Smooth muscle cell (in vitro differentiated cells): ENCODE measurements around the gene SMARCB1. TPM values are rescaled to one million over a fixed set of nuclear protein-coding genes. Genes with fewer than 3 reads are reported as not detected.

ENCODE experiments used
- DNase-seq: peaks from one replicate; lab custom pipeline; 2025; ENCODE audit not compliant: unreplicated experiment; lab: John Stamatoyannopoulos, UW
- H2AFZ ChIP-seq: fragments of 200-600 bp; sonication (generic); 2 replicates; pipeline ENCODE4 v1.6.0; 2016; ENCODE audit warnings: antibody characterized with exemption, low read depth, mild to moderate bottlenecking
- H3F3A ChIP-seq: fragments of 200-600 bp; sonication (generic); 2 replicates; pipeline ENCODE4 v1.6.0; 2017; ENCODE audit warnings: antibody characterized with exemption, low read depth
- H3K27ac ChIP-seq: fragments of 200-600 bp; sonication (generic); 2 replicates; pipeline ENCODE4 v1.5.1; 2016; ENCODE audit warnings: low read depth, mild to moderate bottlenecking
- H3K27me3 ChIP-seq: fragments of 200-600 bp; sonication (generic); 2 replicates; pipeline ENCODE4 v1.6.1; 2016; ENCODE audit warnings: low read depth, mild to moderate bottlenecking
- H3K36me3 ChIP-seq: fragments of 200-600 bp; sonication (generic); 2 replicates; pipeline ENCODE4 v1.5.1; 2016; ENCODE audit warnings: low read depth
- H3K4me1 ChIP-seq: fragments of 200-600 bp; sonication (generic); 2 replicates; pipeline ENCODE4 v1.5.1; 2016; ENCODE audit warnings: low read depth
- H3K4me2 ChIP-seq: fragments of 200-600 bp; sonication (generic); 2 replicates; pipeline ENCODE4 v1.6.0; 2016; ENCODE audit warnings: mild to moderate bottlenecking
- H3K4me3 ChIP-seq: fragments of 200-600 bp; sonication (generic); 2 replicates; pipeline ENCODE4 v1.5.1; 2016; ENCODE audit warnings: mild to moderate bottlenecking
- H3K79me2 ChIP-seq: fragments of 200-600 bp; sonication (generic); 2 replicates; pipeline ENCODE4 v1.6.0; 2016; ENCODE audit warnings: low read depth, mild to moderate bottlenecking
- H3K9ac ChIP-seq: fragments of 200-600 bp; sonication (generic); 2 replicates; pipeline ENCODE4 v1.6.0; 2016; ENCODE audit warnings: low read depth
- H3K9me3 ChIP-seq: fragments of 200-600 bp; sonication (generic); replicated peaks from 2 replicates; pipeline ENCODE4 v1.5.1; 2016; ENCODE audit warnings: low read depth
- H4K20me1 ChIP-seq: fragments of 200-600 bp; sonication (generic); 2 replicates; pipeline ENCODE4 v1.6.0; 2016; ENCODE audit warnings: low read depth
- WGBS: methylation state at CpG from one replicate; pipeline ENCODE4 v1.1.7; 2016; ENCODE audit warnings: low lambda C conversion rate; 5-methylcytosine and 5-hydroxymethylcytosine counted together
- polyA plus RNA-seq: library from polyadenylated mRNA; unstranded; fragments of >200 nt; fragmentation: Nextera tagmentation; extraction: Ambion mirVana; gene quantifications from 2 replicates; pipeline ENCODE4 v1.2.1, GENCODE V29; 2016
- total RNA-seq: library from RNA; depleted of rRNA; stranded (reverse); fragments of >200 nt; gene quantifications from 2 replicates; pipeline ENCODE4 v1.2.3, GENCODE V29; 2014
- TF ChIP-seq, protein P1 (sequence below): fragments of 200-600 bp; sonication (generic); IDR thresholded peaks from 2 replicates; pipeline ENCODE4 v1.5.1; 2017; ENCODE audit warnings: borderline replicate concordance, mild to moderate bottlenecking, antibody characterized with exemption; ENCODE audit not compliant: insufficient read depth, poor library complexity, severe bottlenecking

The SMARCB1 gene
- total and polyA plus RNA-seq, 2 experiments from 2014 or later: 65.8 to 124 TPM

DNA sequence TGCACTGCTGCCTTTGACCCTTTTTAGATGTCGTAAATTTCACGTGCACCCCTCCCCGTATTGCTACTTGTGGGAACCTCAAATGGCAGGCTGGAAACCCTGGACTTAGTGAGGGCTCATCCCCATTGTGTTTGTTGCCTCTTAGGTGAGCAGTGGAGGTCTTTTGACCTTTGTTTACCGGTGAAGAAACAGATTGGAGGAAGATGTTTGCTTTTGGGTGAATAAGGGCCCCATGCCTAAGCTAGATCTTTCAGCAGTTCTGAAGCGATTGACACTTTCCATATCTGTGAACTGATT, 782 bp downstream of the SMARCB1 start:
- H3K4me1 ChIP-seq: peaks cover 13% of the 10 kb centered on the region
- H3F3A ChIP-seq: no peaks in the 10 kb centered on the region
- no peak for DNase-seq
- H3K27ac ChIP-seq: no peak overlapping the region
- H3K4me2 ChIP-seq: peak overlapping the region; percentile 85
- peak overlapping the region; percentile 100 for H3K9ac ChIP-seq
- WGBS: 2% methylated on average over 5 of the region's 5 CpGs
- no peak overlapping the region for H2AFZ ChIP-seq
- peaks cover 52% of the 10 kb centered on the region for H3K79me2 ChIP-seq
- H4K20me1 ChIP-seq: peaks cover 53% of the 10 kb centered on the region
- TF ChIP-seq, protein P1, sequence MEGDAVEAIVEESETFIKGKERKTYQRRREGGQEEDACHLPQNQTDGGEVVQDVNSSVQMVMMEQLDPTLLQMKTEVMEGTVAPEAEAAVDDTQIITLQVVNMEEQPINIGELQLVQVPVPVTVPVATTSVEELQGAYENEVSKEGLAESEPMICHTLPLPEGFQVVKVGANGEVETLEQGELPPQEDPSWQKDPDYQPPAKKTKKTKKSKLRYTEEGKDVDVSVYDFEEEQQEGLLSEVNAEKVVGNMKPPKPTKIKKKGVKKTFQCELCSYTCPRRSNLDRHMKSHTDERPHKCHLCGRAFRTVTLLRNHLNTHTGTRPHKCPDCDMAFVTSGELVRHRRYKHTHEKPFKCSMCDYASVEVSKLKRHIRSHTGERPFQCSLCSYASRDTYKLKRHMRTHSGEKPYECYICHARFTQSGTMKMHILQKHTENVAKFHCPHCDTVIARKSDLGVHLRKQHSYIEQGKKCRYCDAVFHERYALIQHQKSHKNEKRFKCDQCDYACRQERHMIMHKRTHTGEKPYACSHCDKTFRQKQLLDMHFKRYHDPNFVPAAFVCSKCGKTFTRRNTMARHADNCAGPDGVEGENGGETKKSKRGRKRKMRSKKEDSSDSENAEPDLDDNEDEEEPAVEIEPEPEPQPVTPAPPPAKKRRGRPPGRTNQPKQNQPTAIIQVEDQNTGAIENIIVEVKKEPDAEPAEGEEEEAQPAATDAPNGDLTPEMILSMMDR: no peak
- H3K36me3 ChIP-seq: no peaks in the 10 kb centered on the region
- peak overlapping the region; percentile 97 for H3K4me3 ChIP-seq
- no peaks in the 10 kb centered on the region for H3K27me3 ChIP-seq
- no peaks in the 10 kb centered on the region for H3K9me3 ChIP-seq

DNA sequence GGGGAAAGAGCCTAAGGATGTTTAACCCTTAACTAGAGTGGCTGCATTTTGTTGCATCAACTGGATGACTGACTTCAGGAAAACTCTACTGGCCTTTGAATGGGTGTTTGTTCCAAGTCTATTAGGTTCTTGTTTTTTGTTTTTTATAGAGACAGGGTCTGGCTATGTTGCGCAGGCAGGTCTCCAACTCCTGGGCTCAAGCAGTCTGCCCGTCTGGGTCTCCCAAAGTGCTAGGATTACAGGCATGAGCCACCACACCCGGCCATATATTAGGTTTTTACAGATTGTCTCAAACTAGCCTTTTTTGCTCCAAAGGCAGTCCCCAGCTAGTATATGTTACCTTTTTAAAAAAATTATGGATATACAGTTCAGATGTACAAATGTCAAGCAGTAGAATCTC, 1.1 kb downstream of the SMARCB1 start:
- H3K4me1 ChIP-seq: peaks cover 13% of the 10 kb centered on the region
- no peaks in the 10 kb centered on the region for H3K27me3 ChIP-seq
- peak overlapping the region; percentile 97 for H3K4me3 ChIP-seq
- no peak overlapping the region for H2AFZ ChIP-seq
- no peaks in the 10 kb centered on the region for H3K9me3 ChIP-seq
- H3K27ac ChIP-seq: no peak overlapping the region
- 65% methylated on average over 3 of the region's 3 CpGs for WGBS
- H4K20me1 ChIP-seq: peaks cover 57% of the 10 kb centered on the region
- H3K36me3 ChIP-seq: no peaks in the 10 kb centered on the region
- TF ChIP-seq, protein P1: no peak
- H3F3A ChIP-seq: no peaks in the 10 kb centered on the region
- DNase-seq: no peak
- peak overlapping the region; percentile 100 for H3K9ac ChIP-seq
- H3K79me2 ChIP-seq: peaks cover 52% of the 10 kb centered on the region
- peak overlapping the region; percentile 85 for H3K4me2 ChIP-seq

DNA sequence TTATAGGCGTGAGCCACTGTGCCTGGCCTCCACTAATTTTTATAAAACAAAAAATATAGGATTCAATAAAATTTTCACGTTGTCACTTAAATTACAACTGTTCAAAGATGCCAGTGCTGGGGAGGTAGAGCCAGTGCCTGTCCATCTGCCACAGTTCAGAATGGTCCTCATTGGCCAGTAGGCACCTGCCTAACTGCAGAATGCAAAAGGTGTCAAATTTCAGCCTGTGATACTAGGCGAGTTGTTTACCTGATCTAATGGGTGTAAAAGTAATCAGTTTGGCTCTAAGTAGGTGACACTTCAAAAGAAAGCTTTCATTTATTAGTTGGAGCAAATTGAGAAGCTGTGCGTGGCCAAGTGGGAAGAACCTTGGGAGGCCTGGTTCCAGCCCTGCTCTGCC, 2.4 kb downstream of the SMARCB1 start:
- peaks cover 55% of the 10 kb centered on the region for H3K79me2 ChIP-seq
- H3F3A ChIP-seq: no peaks in the 10 kb centered on the region
- DNase-seq: no peak
- no peak overlapping the region for H2AFZ ChIP-seq
- H3K4me3 ChIP-seq: no peak overlapping the region
- H3K9ac ChIP-seq: no peak overlapping the region
- TF ChIP-seq, protein P1: no peak
- H4K20me1 ChIP-seq: peaks cover 69% of the 10 kb centered on the region
- H3K36me3 ChIP-seq: no peaks in the 10 kb centered on the region
- no peak overlapping the region for H3K27ac ChIP-seq
- H3K9me3 ChIP-seq: no peaks in the 10 kb centered on the region
- no peaks in the 10 kb centered on the region for H3K27me3 ChIP-seq
- WGBS: 81% methylated on average over 4 of the region's 4 CpGs
- no peak overlapping the region for H3K4me2 ChIP-seq
- peaks cover 13% of the 10 kb centered on the region for H3K4me1 ChIP-seq

DNA sequence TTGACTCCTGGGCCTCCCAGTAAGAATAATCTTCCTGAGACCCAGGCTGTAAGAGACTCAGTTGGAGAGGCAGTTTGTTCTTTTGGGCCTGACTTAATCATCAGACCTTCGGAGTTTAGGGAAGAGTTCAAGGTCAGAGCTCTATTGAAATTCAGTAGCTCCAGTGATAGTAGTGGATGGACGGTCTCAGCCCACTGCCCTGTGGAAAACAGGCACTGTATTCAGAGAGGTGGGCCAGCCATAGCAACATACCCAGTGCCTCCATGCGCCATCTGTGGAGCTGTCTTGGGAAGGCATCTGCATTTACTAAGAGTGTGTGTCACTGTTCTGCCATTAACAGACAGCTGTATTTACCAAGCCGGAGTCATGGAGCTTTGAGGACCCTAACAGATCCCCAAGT, 2.9 kb downstream of the SMARCB1 start:
- 91% methylated on average over 4 of the region's 4 CpGs for WGBS

More for the DNA sequence above, 2.9 kb downstream of the SMARCB1 start:
- Histone ChIP-seq H3K27ac (no peak overlapping the region), H3F3A (no peaks in the 10 kb centered on the region), H4K20me1 (peaks cover 74% of the 10 kb centered on the region), H3K4me3 (no peak overlapping the region), H3K9ac (no peak overlapping the region), H3K4me2 (no peak overlapping the region), H3K36me3 (no peaks in the 10 kb centered on the region), H3K79me2 (peaks cover 55% of the 10 kb centered on the region), H3K4me1 (peaks cover 13% of the 10 kb centered on the region), H3K27me3 (no peaks in the 10 kb centered on the region), H2AFZ (no peak overlapping the region), H3K9me3 (no peaks in the 10 kb centered on the region)
- DNase-seq: no peak
- TF ChIP-seq, protein P1: no peak
